Activated gamma-delta T cell treated with anti-CD3 and anti-CD28 coated beads, Interleukin-2, amount 50 U/mL, for 16 hours (primary cell): ENCODE results near the gene C11orf97.
"Not testable (repeated sequence)": the region's sequence is repeated elsewhere in the genome, so short reads cannot be mapped to it uniquely, and the experiment has no call there.

ENCODE experiments used
- DNase-seq: peaks from one replicate; pipeline ENCODE4 v3.0.0-alpha.2; 2020; ENCODE audit warnings: low read depth

Gene C11orf97

DNA sequence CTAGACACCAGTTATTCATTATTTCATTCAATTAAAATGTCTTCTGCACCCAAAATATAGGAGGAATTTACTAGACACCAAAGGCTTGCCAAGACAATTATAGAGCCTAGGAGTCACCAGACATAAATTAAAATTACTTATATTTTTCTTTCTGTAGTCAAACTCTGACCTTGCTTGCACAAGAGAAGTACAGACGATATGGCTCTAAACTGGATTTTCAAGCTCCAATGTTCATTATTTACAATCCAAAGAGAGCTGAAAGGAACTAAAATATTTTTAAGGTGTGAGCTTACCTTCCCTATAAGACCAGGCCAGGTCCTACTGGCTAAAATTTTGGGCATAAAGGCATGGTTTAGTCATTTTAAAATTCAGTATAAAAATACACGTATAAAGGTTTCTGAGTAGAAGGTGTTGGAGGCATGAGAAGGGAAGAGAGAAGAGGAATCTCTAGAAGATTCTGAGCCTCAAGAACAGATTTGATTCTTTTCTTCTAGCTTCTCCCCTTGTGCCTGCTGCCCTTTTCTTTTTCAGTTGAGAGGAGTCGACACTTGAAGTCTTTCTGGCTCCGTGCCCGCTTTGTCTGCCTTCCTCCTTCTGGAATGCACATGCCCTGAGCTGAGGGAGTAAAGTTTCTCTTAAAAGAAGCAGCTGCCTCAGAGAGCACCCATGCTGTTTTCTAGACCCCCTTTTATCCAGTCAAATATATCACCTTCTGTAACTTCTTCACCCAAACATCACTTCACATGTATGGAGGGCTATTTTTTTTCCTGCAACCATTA, 13.5 kb downstream of the C11orf97 start:
- DNase-seq, result no peak

DNA sequence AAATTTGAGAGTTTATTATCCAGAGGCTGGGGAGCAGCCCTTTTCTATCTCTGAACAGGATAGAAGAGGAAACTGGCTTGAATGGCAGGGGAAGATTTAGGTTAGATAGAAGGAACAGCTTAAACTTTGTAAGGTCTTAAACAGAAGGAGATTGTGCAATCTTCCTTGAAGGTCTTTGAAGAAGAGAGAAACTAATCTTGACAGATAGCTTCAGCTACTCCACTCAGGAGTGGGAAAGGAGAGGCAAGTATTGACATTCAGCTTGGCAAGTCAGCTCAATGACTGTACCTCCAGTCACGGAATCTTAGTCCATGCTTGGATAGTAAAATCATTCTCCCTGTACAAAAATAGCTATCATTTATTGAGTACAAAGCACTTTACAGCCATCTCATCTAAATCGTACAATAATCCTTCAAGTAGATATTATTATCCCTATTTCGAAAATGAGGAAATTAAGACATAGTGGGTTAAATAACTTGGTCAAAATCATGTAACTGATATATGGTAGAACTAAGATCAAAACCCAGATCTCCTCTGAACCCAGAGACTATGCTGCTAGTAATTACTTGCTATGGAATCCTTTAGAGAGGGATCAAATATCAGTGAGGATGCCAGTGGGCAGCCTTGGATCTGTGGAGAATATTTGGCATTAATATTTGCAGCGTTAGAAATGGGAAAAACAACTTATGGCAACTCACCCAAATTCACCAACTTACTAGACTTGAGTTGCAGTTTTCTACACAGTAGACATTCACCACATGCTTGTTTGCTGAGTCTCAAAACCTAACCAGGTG, 14.6 kb downstream of the C11orf97 start:
- no peak for DNase-seq

DNA sequence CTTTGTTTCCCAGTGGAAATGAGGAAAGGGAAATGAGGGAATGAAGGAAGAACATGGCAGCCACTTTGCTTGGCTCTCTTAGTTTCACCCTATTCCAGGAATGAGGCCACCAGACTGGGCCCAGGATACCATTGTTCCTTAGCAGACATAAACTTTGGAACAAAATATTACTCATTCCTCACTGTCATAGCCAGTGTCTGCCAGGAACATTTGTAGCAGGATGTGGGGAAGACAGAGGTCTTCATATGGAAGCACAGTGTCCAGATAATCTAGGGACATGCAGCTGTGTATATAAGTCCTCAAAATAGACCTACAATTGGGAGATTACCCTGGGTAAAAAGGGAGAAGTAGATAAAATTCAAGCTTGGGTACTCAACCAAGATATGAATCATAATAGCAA, 16.3 kb downstream of the C11orf97 start:
- no peak for DNase-seq

DNA sequence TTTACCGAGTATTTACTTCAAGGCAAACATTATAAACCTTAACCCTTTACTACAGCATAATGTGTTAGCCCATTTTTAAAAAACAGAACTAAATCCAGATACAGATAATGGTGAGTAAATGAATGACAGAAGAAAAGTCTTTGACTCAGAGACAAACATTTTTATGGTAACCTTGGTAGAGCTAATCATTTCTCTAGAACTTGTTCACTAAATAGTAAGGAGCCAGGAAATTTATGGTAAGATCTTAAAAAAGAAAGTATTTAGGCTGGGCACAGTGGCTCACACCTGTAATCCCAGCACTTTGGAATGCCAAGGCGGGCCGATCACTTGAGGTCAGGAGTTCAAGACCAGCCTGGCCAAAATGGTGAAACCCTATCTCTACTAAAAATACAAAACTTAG, 19.9 kb downstream of the C11orf97 start:
- no peak for DNase-seq

DNA sequence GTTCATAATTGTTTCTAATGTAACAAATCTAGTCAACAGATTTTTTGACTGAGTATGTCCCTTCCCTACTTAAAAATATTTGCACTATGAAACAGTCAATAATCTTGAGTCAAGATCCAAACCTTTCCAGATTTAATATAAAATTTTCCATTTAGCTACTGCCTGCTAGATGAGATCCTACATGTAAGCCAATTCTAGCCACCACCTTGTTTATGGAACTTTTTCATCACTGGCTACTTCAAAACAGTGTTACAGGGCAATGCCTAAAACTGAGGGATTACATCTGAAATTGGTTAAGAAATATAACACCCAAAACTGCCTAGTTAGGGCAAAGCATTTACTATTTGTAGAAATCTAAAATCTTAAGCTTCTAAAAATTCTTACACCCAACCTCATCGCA, 20.9 kb downstream of the C11orf97 start:
- no peak for DNase-seq

DNA sequence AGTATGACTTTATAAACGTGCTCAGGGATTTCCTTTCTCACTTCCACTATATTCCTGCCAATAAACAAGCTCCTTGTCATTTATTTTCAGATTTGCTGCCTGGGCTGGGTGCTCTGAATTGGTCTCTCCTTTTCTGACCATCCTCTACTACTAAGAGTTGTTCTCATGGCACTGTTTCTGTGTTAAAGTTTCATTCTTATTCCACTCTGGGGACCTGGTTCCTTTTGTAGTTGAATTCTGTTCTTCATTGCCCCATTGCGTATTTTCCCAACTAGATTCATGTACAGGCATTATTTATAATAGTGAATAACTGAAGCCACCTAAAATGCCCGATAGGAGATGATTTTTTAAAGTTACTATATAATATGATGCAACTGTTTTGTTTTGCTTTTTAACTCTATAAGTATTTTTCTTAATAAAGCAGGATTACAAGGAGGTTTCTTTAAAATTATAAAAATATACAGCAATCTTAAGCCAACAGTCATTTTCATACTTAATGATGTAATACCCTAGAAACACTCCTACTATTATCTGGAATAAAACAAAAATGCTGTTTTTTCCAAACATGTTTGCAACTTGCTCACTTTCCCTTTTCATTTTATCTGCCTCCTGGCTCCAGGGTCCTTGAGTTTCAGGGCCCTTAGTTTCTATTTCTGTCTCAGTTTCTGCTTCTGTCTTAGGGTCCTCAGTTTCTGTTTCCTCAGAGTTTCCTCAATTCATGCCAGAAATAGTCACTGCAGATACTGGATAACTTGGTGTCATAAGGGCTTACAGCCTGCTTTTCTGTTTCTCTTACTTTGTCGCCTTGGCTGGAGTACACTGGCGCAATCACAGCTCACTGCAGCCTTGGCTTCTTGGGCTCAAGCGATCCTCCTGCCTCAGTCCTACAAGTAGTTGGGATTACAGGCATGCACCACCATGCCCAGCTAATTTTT, 21.7 kb downstream of the C11orf97 start:
- no peak for DNase-seq

DNA sequence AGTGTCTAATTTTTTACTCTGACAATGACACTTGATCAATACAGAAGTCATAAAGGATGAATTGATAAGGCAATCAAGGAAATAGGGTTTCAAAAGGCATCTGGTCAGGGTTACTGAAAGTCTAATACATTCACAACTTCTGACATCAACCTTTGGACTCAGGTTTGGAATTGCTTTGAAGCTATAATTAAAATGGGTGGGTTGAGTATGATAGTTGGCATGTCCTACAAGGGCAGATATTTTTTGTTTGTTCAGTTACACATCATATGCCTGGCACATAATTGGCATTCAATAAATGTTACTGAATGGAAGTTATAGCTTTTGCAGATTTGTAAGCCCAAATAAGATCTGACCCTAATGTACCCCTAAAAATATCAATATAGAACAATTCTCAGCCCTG, 24.1 kb downstream of the C11orf97 start:
- no peak for DNase-seq

DNA sequence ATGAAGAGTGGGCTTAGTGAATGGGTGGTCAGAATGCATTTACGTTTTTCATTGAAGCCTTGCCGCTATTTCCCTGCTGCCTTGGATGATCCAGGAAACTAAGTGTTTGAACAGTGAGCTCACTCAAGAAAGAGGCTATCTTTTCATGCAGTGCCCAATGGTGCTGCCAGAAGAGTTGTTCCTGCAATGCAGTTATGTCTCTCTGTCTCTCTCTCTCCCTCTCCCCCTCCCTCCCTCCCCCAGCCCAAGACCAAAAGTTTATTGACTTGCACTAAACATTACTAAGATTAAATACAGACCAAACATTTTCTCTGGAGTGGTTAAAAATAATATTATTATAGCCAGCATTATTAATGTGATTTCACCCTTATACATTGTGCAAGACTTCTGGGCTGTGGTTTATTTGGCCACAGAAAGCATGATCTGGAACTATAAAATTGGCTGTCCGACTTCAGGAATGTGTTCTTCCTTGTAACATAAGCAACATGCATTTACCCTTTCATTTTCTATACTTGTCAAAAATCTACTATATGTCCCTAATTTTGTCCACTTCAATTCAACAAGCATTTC, 24.9 kb downstream of the C11orf97 start:
- DNase-seq, result no peak

DNA sequence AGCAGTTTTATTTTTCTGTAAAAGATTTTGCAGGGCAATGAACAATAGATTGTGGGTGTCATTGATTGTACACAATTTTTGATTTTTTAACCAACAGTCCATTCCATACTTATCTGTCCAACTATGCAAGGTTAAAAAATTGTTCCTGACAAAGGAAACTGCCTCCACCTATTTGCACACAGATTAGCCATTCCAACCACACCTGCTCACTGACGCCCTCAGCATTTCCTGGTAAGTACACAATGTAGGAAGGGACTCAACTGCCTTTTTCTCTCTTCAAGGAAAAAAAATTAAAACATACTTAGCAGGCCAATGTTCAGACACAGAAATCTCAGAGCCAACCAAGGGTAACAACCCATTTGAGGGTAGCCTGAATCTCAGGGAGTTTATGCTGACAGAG, 27.2 kb downstream of the C11orf97 start:
- no peak for DNase-seq

DNA sequence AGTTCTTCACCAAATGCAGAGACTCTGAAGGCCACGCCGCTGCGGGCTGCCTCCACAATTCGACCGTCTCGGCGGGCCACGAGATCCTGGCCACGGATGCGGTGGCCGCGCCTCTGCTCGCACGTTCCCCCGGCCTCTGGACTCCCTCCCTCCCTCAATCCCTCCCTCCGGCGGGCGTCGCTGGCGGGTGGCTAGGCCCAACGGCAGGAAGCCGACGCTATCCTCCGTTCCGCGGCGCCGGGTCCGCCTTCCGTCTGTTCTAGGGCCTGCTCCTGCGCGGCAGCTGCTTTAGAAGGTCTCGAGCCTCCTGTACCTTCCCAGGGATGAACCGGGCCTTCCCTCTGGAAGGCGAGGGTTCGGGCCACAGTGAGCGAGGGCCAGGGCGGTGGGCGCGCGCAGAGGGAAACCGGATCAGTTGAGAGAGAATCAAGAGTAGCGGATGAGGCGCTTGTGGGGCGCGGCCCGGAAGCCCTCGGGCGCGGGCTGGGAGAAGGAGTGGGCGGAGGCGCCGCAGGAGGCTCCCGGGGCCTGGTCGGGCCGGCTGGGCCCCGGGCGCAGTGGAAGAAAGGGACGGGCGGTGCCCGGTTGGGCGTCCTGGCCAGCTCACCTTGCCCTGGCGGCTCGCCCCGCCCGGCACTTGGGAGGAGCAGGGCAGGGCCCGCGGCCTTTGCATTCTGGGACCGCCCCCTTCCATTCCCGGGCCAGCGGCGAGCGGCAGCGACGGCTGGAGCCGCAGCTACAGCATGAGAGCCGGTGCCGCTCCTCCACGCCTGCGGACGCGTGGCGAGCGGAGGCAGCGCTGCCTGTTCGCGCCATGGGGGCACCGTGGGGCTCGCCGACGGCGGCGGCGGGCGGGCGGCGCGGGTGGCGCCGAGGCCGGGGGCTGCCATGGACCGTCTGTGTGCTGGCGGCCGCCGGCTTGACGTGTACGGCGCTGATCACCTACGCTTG, 31.7 kb downstream of the C11orf97 start, which contains the start of gene FUT4:
Gene FUT4, plus strand, starts transcription at position 227 of the 951 bp plus-strand sequence. Its CDS starts 213 bp downstream, at position 440.
- DNase-seq, result peak; percentile 58

DNA sequence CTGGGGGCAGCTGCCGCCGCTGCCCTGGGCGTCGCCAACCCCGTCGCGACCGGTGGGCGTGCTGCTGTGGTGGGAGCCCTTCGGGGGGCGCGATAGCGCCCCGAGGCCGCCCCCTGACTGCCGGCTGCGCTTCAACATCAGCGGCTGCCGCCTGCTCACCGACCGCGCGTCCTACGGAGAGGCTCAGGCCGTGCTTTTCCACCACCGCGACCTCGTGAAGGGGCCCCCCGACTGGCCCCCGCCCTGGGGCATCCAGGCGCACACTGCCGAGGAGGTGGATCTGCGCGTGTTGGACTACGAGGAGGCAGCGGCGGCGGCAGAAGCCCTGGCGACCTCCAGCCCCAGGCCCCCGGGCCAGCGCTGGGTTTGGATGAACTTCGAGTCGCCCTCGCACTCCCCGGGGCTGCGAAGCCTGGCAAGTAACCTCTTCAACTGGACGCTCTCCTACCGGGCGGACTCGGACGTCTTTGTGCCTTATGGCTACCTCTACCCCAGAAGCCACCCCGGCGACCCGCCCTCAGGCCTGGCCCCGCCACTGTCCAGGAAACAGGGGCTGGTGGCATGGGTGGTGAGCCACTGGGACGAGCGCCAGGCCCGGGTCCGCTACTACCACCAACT, 32.5 kb downstream of the C11orf97 start:
- DNase-seq, result no peak

DNA sequence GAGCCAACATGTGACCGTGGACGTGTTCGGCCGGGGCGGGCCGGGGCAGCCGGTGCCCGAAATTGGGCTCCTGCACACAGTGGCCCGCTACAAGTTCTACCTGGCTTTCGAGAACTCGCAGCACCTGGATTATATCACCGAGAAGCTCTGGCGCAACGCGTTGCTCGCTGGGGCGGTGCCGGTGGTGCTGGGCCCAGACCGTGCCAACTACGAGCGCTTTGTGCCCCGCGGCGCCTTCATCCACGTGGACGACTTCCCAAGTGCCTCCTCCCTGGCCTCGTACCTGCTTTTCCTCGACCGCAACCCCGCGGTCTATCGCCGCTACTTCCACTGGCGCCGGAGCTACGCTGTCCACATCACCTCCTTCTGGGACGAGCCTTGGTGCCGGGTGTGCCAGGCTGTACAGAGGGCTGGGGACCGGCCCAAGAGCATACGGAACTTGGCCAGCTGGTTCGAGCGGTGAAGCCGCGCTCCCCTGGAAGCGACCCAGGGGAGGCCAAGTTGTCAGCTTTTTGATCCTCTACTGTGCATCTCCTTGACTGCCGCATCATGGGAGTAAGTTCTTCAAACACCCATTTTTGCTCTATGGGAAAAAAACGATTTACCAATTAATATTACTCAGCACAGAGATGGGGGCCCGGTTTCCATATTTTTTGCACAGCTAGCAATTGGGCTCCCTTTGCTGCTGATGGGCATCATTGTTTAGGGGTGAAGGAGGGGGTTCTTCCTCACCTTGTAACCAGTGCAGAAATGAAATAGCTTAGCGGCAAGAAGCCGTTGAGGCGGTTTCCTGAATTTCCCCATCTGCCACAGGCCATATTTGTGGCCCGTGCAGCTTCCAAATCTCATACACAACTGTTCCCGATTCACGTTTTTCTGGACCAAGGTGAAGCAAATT, 33.3 kb downstream of the C11orf97 start:
- no peak for DNase-seq

DNA sequence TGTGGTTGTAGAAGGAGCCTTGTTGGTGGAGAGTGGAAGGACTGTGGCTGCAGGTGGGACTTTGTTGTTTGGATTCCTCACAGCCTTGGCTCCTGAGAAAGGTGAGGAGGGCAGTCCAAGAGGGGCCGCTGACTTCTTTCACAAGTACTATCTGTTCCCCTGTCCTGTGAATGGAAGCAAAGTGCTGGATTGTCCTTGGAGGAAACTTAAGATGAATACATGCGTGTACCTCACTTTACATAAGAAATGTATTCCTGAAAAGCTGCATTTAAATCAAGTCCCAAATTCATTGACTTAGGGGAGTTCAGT, 33.9 kb downstream of the C11orf97 start:
- DNase-seq, result no peak

DNA sequence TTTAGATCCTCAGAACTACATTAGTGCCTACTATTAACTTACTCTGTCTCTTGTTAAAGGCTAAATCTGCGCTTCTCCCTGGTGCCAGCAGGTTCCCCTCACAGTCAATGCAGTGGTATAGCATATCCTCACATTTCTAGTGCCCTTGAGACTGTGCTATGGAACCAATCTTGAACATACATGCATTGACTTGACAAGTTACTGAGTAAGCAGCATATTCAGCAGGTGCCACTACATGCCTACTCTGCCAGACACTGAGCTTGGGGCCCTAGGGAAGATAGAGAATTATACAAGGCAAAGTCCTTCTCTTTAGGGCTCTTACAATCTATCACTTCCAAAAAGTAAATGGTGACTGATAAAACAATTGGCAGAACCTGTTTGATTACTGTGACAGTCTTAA, 34.6 kb downstream of the C11orf97 start:
- no peak for DNase-seq

DNA sequence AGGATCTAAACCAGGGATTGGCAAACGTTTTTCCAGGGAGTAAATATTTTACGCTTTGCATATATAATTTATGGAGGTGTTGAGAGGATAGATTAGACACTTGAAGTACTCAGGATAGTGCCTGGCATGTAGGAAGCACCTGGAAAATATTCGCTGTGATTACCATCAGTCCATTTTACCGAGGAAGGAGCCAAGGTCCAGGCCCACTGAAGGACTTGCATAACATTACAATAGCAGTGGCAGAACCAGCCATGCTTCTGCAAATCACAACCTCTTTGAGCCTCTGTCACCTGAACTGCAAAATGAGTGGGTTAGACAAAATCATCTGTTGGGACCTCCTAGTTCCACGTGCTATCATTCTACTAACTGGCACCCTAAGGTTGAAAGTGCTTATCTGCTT, 36.9 kb downstream of the C11orf97 start:
- DNase-seq, result no peak

DNA sequence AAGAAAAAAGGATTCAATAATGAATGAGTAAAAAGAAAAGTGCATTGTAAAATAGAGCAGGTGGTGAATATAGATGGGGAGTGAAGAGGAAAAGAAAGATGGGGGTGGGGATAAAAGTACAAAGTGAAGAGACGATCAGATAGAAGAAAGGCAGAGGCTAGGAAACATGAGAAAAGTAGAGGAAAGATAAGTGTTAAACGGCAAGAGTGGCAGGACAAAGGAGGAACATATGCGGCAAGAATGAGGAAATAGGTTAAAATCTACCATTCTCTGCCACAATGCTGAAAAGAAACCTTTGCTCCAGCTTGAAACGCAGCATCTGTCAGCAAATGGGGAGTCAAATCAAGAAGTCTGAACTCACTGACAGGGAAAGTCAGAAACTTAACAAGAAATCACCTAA, 38.3 kb downstream of the C11orf97 start:
- DNase-seq, result no peak

DNA sequence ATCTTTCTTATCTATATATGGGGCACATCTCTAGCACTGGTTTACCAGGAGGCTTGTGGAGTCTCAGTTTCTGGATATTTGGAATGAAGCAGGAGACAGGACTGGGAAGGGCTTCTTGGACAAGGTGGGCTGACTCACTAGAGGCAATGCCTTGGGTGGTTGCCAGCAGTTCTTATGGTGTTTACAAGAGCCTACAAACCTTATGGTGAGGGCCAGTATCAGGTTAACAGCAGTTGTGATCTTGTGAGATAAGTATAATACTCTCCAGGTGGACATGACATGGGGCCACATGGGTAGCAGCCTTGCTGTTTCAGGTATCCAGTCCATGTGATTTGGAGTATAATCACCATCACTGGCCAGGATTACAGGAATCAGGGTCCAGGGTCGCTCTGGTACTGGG, 41.7 kb downstream of the C11orf97 start:
- no peak for DNase-seq

DNA sequence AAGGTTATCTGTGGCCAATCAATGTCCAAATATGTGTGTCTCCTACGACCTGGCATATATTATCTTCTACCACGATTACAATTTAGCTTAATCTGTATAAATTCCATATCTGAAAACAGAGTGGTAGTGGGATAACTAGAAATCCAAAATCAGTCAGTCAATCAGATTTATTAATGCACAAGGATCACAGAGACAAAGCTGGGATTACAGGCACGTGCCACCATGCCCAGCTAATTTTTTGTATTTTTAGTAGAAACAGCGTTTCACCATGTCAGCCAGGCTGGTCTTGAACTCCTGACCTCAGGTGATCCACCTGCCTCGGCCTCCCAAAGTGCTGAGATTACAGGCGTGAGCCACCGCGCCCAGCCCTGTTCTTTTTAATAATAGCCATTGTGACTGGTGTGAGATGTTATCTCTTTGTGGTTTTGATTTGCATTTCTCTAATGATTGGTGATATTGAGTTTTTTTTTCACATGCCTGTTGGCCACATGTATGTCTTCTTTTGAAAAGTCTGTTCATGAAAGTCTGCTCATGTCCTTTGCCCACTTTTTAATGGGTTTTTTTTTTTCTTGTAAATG, 43.6 kb downstream of the C11orf97 start:
- not testable (repeated sequence) for DNase-seq

DNA sequence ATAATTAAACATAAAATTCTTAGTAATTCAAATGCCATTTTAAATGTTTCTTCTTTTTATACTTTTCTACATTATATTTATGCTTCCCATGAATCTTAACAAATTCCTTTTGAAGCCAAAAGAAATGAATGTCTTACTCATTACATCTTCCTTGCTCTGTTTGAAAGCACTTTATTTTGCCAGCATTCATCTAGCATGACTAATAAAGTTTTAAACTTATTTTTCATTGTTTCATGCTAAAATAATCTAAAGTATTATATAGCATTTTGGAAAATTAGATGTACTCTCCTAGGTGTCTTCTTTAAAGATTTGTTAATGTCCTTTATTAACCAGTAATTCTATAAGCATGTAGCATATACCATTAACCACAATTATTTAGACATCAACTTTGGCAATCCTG, 45.2 kb downstream of the C11orf97 start:
- DNase-seq, result no peak
